ENCODE measurements around the gene NCKIPSD.

NCKIPSD gene

DNA sequence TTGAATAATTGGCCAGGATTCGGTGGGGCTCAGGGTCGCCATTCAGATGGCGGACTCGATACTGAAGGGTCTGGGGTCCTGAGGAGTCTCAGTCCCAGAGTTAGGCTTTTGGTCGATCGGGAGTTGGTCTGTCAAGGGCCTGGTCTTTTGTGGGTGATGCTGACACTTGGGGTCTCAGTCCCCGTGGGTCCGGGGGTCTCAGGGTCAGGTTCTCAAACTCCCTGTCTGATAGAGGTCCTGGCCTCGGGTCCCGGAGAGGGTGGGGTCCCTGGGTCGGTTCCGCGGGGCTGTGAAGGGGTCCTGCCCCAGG is 467 bp downstream of the NCKIPSD start:
- Histone ChIP-seq H2AFZ (ENCODE audit: low read depth, low read length) (peak overlapping the region; percentile 97), H3K27ac (ENCODE audit: low read length) (peak overlapping the region; percentile 92), H3K4me1 (ENCODE audit: insufficient read depth, low read length) (peaks cover 29% of the 10 kb centered on the region), H3K27me3 (ENCODE audit: insufficient read depth, low read length, poor library complexity) (no peaks in the 10 kb centered on the region), H3K36me3 (ENCODE audit: insufficient read depth, low read length) (peaks cover 63% of the 10 kb centered on the region), H3K79me2 (ENCODE audit: insufficient read depth, low read length) (peaks cover 20% of the 10 kb centered on the region), H3K4me2 (ENCODE audit: insufficient read depth, low read length) (peak overlapping the region; percentile 88), H3K9me3 (ENCODE audit: insufficient read depth, low read length, severe bottlenecking) (no peaks in the 10 kb centered on the region), H3K4me3 (ENCODE audit: low read depth in 1 of 2, low read length in 2 of 2) (peak overlapping the region; percentile 88 to 97), H3K9ac (ENCODE audit: low read depth, low read length) (peak overlapping the region; percentile 92), H4K20me1 (ENCODE audit: insufficient read depth, low read length) (peaks cover 22% of the 10 kb centered on the region)
- ATAC-seq (ENCODE audit: insufficient read depth, low read depth) (no peak), DNase-seq (no peak)
- no peak for TF ChIP-seq EZH2 (IDR thresholded peaks at IDR 0.05; ENCODE audit: borderline replicate concordance, low read depth, low read length, severe bottlenecking)
- TF ChIP-seq, protein P1, sequence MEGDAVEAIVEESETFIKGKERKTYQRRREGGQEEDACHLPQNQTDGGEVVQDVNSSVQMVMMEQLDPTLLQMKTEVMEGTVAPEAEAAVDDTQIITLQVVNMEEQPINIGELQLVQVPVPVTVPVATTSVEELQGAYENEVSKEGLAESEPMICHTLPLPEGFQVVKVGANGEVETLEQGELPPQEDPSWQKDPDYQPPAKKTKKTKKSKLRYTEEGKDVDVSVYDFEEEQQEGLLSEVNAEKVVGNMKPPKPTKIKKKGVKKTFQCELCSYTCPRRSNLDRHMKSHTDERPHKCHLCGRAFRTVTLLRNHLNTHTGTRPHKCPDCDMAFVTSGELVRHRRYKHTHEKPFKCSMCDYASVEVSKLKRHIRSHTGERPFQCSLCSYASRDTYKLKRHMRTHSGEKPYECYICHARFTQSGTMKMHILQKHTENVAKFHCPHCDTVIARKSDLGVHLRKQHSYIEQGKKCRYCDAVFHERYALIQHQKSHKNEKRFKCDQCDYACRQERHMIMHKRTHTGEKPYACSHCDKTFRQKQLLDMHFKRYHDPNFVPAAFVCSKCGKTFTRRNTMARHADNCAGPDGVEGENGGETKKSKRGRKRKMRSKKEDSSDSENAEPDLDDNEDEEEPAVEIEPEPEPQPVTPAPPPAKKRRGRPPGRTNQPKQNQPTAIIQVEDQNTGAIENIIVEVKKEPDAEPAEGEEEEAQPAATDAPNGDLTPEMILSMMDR (IDR thresholded peaks at IDR 0.05; ENCODE audit: borderline replicate concordance, extremely low read depth, low read length, poor library complexity, severe bottlenecking) = no peak

DNA sequence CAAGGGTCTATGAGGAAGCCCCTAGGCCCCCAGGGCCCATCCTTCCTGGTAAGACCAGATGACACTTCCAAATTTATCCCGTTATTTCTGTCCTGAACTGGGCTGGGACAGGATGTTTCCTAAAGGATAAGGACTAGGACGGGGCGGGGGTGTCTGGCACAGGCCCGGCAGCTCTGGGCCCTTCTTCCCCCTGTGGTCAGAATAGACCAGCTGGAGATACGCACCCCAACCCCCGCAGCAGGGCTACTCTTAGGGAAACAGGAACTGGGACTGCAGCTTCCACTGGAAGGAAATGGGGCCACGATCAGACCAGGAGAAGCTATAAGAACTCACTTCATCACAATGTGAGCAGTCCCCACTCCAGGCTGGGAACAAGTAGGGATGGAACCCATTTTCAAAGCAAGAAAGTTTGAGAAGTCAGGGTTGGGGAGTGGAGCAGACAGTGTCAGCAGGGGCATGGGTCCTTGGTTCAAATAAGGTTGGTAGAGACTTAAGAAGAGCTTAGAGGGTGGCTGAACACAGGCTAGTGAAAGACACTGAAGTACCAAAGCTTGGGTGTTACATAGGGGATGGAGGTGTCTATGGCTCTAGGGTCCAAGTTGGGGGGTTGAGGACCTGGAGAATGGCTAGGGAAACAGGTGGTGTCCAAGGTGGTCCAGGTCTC is 1.1 kb downstream of the NCKIPSD start:
- Histone ChIP-seq H3K36me3 (ENCODE audit: insufficient read depth, low read length) (peaks cover 63% of the 10 kb centered on the region), H3K79me2 (ENCODE audit: insufficient read depth, low read length) (peaks cover 20% of the 10 kb centered on the region), H4K20me1 (ENCODE audit: insufficient read depth, low read length) (peaks cover 20% of the 10 kb centered on the region), H2AFZ (ENCODE audit: low read depth, low read length) (no peak overlapping the region), H3K4me1 (ENCODE audit: insufficient read depth, low read length) (peaks cover 29% of the 10 kb centered on the region), H3K4me2 (ENCODE audit: insufficient read depth, low read length) (peak overlapping the region; percentile 88), H3K27ac (ENCODE audit: low read length) (peak overlapping the region; percentile 7; the same call in 1 of the 2 replicates), H3K9me3 (ENCODE audit: insufficient read depth, low read length, severe bottlenecking) (no peaks in the 10 kb centered on the region), H3K27me3 (ENCODE audit: insufficient read depth, low read length, poor library complexity) (no peaks in the 10 kb centered on the region), H3K9ac (ENCODE audit: low read depth, low read length) (peak overlapping the region; percentile 92), H3K4me3 (ENCODE audit: low read depth in 1 of 2, low read length in 2 of 2) (peak overlapping the region; percentile 1 to 97; a peak in 3 of 4 replicates)
- DNase-seq = no peak
- ATAC-seq (ENCODE audit: insufficient read depth, low read depth) = no peak
- TF ChIP-seq, protein P1 (IDR thresholded peaks at IDR 0.05; ENCODE audit: borderline replicate concordance, extremely low read depth, low read length, poor library complexity, severe bottlenecking) = no peak
- no peak for TF ChIP-seq EZH2 (IDR thresholded peaks at IDR 0.05; ENCODE audit: borderline replicate concordance, low read depth, low read length, severe bottlenecking)

DNA sequence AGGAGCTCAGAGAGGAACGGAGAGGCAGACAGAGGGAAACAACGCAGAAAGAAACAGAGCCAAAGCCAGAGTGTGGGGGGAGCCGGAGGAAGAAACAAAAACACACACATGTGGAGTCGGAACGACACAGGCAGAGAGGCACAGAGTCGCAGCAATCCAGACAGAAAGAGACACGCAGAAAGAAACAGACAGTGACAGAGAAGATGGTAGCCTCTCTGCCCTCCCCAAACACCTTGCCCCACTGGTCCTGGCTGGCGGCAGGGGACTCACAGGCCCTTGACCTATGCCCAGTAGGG is 1.7 kb downstream of the NCKIPSD start:
- Histone ChIP-seq H3K79me2 (ENCODE audit: insufficient read depth, low read length) (peaks cover 20% of the 10 kb centered on the region), H3K4me2 (ENCODE audit: insufficient read depth, low read length) (peak overlapping the region; percentile 88), H3K27ac (ENCODE audit: low read length) (peak overlapping the region; percentile 18; the same call in 1 of the 2 replicates), H3K27me3 (ENCODE audit: insufficient read depth, low read length, poor library complexity) (no peaks in the 10 kb centered on the region), H3K4me1 (ENCODE audit: insufficient read depth, low read length) (peaks cover 29% of the 10 kb centered on the region), H3K4me3 (ENCODE audit: low read depth in 1 of 2, low read length in 2 of 2) (peak overlapping the region in 1 of 2 experiments; percentile 97; a peak in 2 of 4 replicates), H3K9me3 (ENCODE audit: insufficient read depth, low read length, severe bottlenecking) (no peaks in the 10 kb centered on the region), H4K20me1 (ENCODE audit: insufficient read depth, low read length) (peaks cover 16% of the 10 kb centered on the region), H3K9ac (ENCODE audit: low read depth, low read length) (peak overlapping the region; percentile 92; the same call in 1 of the 2 replicates), H3K36me3 (ENCODE audit: insufficient read depth, low read length) (peaks cover 63% of the 10 kb centered on the region), H2AFZ (ENCODE audit: low read depth, low read length) (no peak overlapping the region)
- DNase-seq (no peak), ATAC-seq (ENCODE audit: insufficient read depth, low read depth) (no peak)
- no peak for TF ChIP-seq EZH2 (IDR thresholded peaks at IDR 0.05; ENCODE audit: borderline replicate concordance, low read depth, low read length, severe bottlenecking)
- TF ChIP-seq, protein P1 (IDR thresholded peaks at IDR 0.05; ENCODE audit: borderline replicate concordance, extremely low read depth, low read length, poor library complexity, severe bottlenecking) = no peak
